HepG2 (cell line): Measurements from ENCODE around the gene FOXN3. TPM values are rescaled to one million over a fixed set of nuclear protein-coding genes. Genes with fewer than 3 reads are reported as not detected.
A peak's percentile ranks its signal among the peaks of the same experiment; 100 is the strongest.

Source experiments
- ARID5B ChIP-seq: IDR thresholded peaks from 2 replicates; pipeline ENCODE4 v1.4.0; 2020; ENCODE audit warnings: mild to moderate bottlenecking, missing genetic modification reagents
- CEBPG ChIP-seq: IDR thresholded peaks from 2 replicates; pipeline ENCODE4 v1.6.1; 2016
- CENPBD1 ChIP-seq: sonication (generic); formaldehyde crosslinking; IDR thresholded peaks from 2 replicates; pipeline ENCODE4 v1.8.0; 2022; ENCODE audit warnings: missing genetic modification reagents, low read depth, mild to moderate bottlenecking, borderline replicate concordance
- CTCF ChIP-seq: sonication (generic); formaldehyde crosslinking; IDR thresholded peaks from 2 replicates; pipeline ENCODE4 v1.5.0; 2020; ENCODE audit warnings: mild to moderate bottlenecking, missing genetic modification reagents, moderate library complexity
- PHF8 ChIP-seq: sonication (generic); formaldehyde crosslinking; IDR thresholded peaks from 2 replicates; pipeline ENCODE4 v1.5.0; 2020; ENCODE audit warnings: missing genetic modification reagents
- PRDM15 ChIP-seq: sonication (generic); formaldehyde crosslinking; IDR thresholded peaks from 2 replicates; pipeline ENCODE4 v1.4.0; 2020; ENCODE audit warnings: missing genetic modification reagents
- RFX1 ChIP-seq: fragments of 450-650 bp; IDR thresholded peaks from 2 replicates; pipeline ENCODE4 v1.6.1; 2017
- SRSF1 ChIP-seq: fragments of 200-400 bp; formaldehyde crosslinking; optimal IDR thresholded peaks from 2 replicates; pipeline ENCODE3; 2017; ENCODE audit warnings: mild to moderate bottlenecking, low read depth, low read length, moderate library complexity
- TEAD2 ChIP-seq: sonication (generic); formaldehyde crosslinking; IDR thresholded peaks from 2 replicates; pipeline ENCODE4 v1.9.0; 2021; ENCODE audit warnings: missing genetic modification reagents
- ZBTB26 ChIP-seq: IDR thresholded peaks from 2 replicates; pipeline ENCODE4 v1.6.1; 2016; ENCODE audit warnings: missing compliant biosample characterization, missing genetic modification reagents, borderline replicate concordance
- ZFP41 ChIP-seq: sonication (generic); formaldehyde crosslinking; IDR thresholded peaks from 2 replicates; pipeline ENCODE4 v1.4.0; 2020; ENCODE audit warnings: mild to moderate bottlenecking, missing genetic modification reagents, borderline replicate concordance
- polyA plus RNA-seq, 8 experiments: library from polyadenylated mRNA; depleted of rRNA in 3 of 8; stranded (reverse) in 7 of 8; unstranded in 1 of 8; fragments of >200 nt; fragmentation: Illumina TruSeq in 4 of 8; extraction: Trizol in 4 of 8; gene quantifications; 2 replicates each; pipeline versions ENCODE4 v1.2.1 to v1.2.3, GENCODE V29; 2011 to 2016; ENCODE audit warnings: low read depth in 4 of 8, missing spikeins in 1 of 8, mixed read lengths in 1 of 8; ENCODE audit not compliant: insufficient read depth in 1 of 8
- total RNA-seq, 5 experiments: library from RNA; depleted of rRNA; stranded (reverse); fragments of >200 nt; fragmentation: Illumina TruSeq; extraction: Trizol; gene quantifications; 2 replicates each; pipeline ENCODE4 v1.2.3, GENCODE V29; 2016; ENCODE audit warnings: low read depth in 1 of 5

FOXN3 gene
- total and polyA plus RNA-seq, 2 of the 13 experiments (the other 11 are each of a cell fraction or from before 2014, with no cell fraction given) = 32.4 to 70.2 TPM

GRCh38 chr14:89139404-89140247 is 277.4 kb downstream of the FOXN3 start (continued):
- no peak for TF ChIP-seq CTCF (CRISPR knock-in tag)
- no peak for TF ChIP-seq PHF8 (CRISPR knock-in tag)
- TF ChIP-seq ARID5B (CRISPR knock-in tag) = peak; percentile 45; the same call in 1 of the 2 replicates
- no peak for TF ChIP-seq ZBTB26
- no peak for TF ChIP-seq TEAD2 (CRISPR knock-in tag)
- peak; percentile 92 for TF ChIP-seq PRDM15 (CRISPR knock-in tag)
- no peak for TF ChIP-seq ZFP41 (CRISPR knock-in tag)
- no peak for TF ChIP-seq RFX1
- no peak for TF ChIP-seq CENPBD1
- TF ChIP-seq SRSF1 = no peak
- no peak for TF ChIP-seq CEBPG (CRISPR knock-in tag)
